ENCODE data around the gene CCDC93.

DNA sequence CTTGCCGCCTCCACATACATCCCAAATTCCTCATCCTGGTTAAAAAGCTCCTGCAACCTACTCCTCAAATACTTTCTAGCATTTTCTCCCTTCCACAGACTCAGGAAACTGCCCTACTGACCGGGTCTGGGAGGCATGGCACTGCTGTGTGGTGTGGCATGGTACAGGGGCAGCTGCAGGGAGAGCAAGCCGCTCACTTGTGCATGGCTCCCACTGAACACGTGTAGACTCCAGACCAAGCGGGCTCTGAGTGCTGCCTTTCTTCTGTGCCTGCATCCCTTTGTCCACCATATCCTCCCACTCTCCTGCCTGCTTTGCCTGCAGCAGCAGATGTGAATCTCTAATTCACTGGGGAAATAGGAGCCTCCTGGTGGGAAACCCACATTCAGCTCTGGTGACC lies 72.2 kb downstream of the CCDC93 start:
- TF ChIP-seq MXI1 (IDR thresholded peaks at IDR 0.05; ENCODE audit: low read depth, low read length), result no peak
- no peak for TF ChIP-seq RAD21 (IDR thresholded peaks at IDR 0.05; ENCODE audit: insufficient read depth, low read depth, low read length)

Data from GM12878 (cell line).